ENCODE measurements around the gene UGT1A6.

The UGT1A6 gene

GRCh38 chr2:233799087-233799665 is 106.5 kb downstream of the UGT1A6 start:
- no peak for DNase-seq (ENCODE audit: low read depth in 2 of 3, low spot score in 2 of 3)

- DNase-seq (ENCODE audit: low read depth in 2 of 3, low spot score in 2 of 3), result no peak
Observed at GRCh38 chr2:233799716-233800115, 107.0 kb downstream of the UGT1A6 start.

GRCh38 chr2:233800208-233800607 is 107.5 kb downstream of the UGT1A6 start:
- DNase-seq (ENCODE audit: low read depth in 2 of 3, low spot score in 2 of 3), result no peak

GRCh38 chr2:233801357-233802131 is 108.9 kb downstream of the UGT1A6 start:
- DNase-seq (ENCODE audit: low read depth in 2 of 3, low spot score in 2 of 3), result no peak

GRCh38 chr2:233802132-233802815 is 109.6 kb downstream of the UGT1A6 start:
- no peak for DNase-seq (ENCODE audit: low read depth in 2 of 3, low spot score in 2 of 3)

- DNase-seq (ENCODE audit: low read depth in 2 of 3, low spot score in 2 of 3), result no peak
Observed at GRCh38 chr2:233803292-233803911, 110.7 kb downstream of the UGT1A6 start.

GRCh38 chr2:233803994-233804393 is 111.3 kb downstream of the UGT1A6 start:
- no peak for DNase-seq (ENCODE audit: low read depth in 2 of 3, low spot score in 2 of 3)

- DNase-seq (ENCODE audit: low read depth in 2 of 3, low spot score in 2 of 3), result no peak
Observed at GRCh38 chr2:233807215-233807865, 114.7 kb downstream of the UGT1A6 start.

- DNase-seq (ENCODE audit: low read depth in 2 of 3, low spot score in 2 of 3), result no peak
Observed at GRCh38 chr2:233807966-233808935, 115.6 kb downstream of the UGT1A6 start.

- no peak for DNase-seq (ENCODE audit: low read depth in 2 of 3, low spot score in 2 of 3)
Observed at GRCh38 chr2:233810385-233810784, 117.7 kb downstream of the UGT1A6 start.

- DNase-seq (ENCODE audit: low read depth in 2 of 3, low spot score in 2 of 3), result no peak
Observed at GRCh38 chr2:233811087-233811486, 118.4 kb downstream of the UGT1A6 start.

- DNase-seq (ENCODE audit: low read depth in 2 of 3, low spot score in 2 of 3), result no peak
Observed at GRCh38 chr2:233811732-233812131, 119.0 kb downstream of the UGT1A6 start.

- no peak for DNase-seq (ENCODE audit: low read depth in 2 of 3, low spot score in 2 of 3)
Observed at GRCh38 chr2:233813236-233814055, 120.8 kb downstream of the UGT1A6 start.

- no peak for DNase-seq (ENCODE audit: low read depth in 2 of 3, low spot score in 2 of 3)
Observed at GRCh38 chr2:233814056-233814835, 121.6 kb downstream of the UGT1A6 start.

- no peak for DNase-seq (ENCODE audit: low read depth in 2 of 3, low spot score in 2 of 3)
Observed at GRCh38 chr2:233815861-233816260, 123.2 kb downstream of the UGT1A6 start.

- DNase-seq (ENCODE audit: low read depth in 2 of 3, low spot score in 2 of 3), result no peak
Observed at GRCh38 chr2:233816334-233816733, 123.6 kb downstream of the UGT1A6 start.

GRCh38 chr2:233816771-233817170 is 124.1 kb downstream of the UGT1A6 start:
- no peak for DNase-seq (ENCODE audit: low read depth in 2 of 3, low spot score in 2 of 3)

- no peak for DNase-seq (ENCODE audit: low read depth in 2 of 3, low spot score in 2 of 3)
Observed at GRCh38 chr2:233817361-233817911, 124.7 kb downstream of the UGT1A6 start.

Data from activated CD8-positive, alpha-beta memory T cell treated with anti-CD3 and anti-CD28 coated beads for 48 hours (primary cell).